Epithelial cell of proximal tubule (primary cell): ENCODE measurements around the gene ABAT. TPM values are rescaled to one million over a fixed set of nuclear protein-coding genes. Genes with fewer than 3 reads are reported as not detected.
A peak's percentile ranks its signal among the peaks of the same experiment; 100 is the strongest.

Experiments used
- DNase-seq: peaks from one replicate; pipeline ENCODE4 v3.0.0-alpha.2; 2011; ENCODE audit warnings: low read depth
- H3K4me3 ChIP-seq: 2 replicates; pipeline ENCODE4 v1.5.1; 2011; ENCODE audit warnings: low read depth, mild to moderate bottlenecking, low read length
- total RNA-seq: library from RNA; depleted of rRNA; stranded (reverse); fragments of >200 nt; gene quantifications from 2 replicates; pipeline ENCODE4 v1.2.3, GENCODE V29; 2015
- TF ChIP-seq, protein P1 (sequence below): conservative IDR thresholded peaks from 2 replicates; pipeline ENCODE4 v1.5.1; 2012; ENCODE audit warnings: low read depth, mild to moderate bottlenecking, low read length

The ABAT gene
- total RNA-seq, 1 donor from 2014 or later: 3.9 TPM

DNA sequence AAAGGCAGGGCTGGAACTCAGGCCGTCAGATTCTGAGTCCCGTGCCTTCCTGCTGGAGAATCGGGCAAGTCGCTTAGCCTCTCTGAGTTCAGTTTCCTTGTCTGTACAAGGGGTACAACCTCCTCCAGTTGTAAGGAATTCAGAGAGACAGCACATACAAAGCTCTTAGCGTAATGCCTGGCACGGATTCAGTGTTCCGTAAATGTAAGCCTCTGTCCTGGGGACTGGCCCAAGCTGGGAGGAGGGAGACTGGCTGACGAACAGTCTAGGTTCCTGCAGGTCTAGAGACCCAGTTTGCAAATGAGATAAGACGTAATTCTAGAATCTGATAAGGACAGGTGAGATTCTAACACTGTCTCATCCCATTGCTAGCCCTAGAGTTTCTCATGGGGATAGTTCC, 43.0 kb upstream of the ABAT start:
- H3K4me3 ChIP-seq: no peak overlapping the region
- TF ChIP-seq, protein P1, sequence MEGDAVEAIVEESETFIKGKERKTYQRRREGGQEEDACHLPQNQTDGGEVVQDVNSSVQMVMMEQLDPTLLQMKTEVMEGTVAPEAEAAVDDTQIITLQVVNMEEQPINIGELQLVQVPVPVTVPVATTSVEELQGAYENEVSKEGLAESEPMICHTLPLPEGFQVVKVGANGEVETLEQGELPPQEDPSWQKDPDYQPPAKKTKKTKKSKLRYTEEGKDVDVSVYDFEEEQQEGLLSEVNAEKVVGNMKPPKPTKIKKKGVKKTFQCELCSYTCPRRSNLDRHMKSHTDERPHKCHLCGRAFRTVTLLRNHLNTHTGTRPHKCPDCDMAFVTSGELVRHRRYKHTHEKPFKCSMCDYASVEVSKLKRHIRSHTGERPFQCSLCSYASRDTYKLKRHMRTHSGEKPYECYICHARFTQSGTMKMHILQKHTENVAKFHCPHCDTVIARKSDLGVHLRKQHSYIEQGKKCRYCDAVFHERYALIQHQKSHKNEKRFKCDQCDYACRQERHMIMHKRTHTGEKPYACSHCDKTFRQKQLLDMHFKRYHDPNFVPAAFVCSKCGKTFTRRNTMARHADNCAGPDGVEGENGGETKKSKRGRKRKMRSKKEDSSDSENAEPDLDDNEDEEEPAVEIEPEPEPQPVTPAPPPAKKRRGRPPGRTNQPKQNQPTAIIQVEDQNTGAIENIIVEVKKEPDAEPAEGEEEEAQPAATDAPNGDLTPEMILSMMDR: no peak
- no peak for DNase-seq

DNA sequence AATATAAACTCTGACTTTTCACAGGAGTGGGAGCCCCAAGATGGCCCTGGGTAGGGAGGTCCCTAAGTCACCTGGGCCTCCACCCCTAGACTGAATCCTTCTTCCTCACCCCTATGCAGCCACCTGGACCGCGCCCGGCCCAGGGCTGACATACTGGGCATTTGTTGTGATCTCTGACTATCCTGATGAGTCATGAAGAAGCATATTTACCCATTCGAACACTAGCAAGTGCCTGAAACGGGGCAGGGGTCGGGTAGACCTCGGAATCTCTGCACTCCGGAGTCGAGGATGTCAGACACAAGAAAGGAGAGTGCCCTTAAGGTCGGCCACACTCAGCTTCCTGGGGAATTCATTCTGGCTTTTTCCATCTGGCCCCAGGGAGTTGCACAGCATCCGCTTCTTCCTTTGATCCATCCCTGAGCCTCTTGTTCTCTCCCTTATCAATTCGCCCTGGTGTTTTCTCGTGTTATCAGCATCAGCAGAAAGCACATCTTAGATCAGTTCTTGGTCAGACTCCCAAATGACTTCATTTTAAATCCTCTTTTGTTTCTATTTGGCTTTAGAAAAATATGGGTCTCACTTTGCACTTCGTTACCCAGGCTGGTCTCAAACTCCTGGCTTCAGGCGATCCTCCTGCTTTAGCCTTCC, 42.5 kb upstream of the ABAT start:
- TF ChIP-seq, protein P1: no peak
- DNase-seq: no peak
- no peak overlapping the region for H3K4me3 ChIP-seq

DNA sequence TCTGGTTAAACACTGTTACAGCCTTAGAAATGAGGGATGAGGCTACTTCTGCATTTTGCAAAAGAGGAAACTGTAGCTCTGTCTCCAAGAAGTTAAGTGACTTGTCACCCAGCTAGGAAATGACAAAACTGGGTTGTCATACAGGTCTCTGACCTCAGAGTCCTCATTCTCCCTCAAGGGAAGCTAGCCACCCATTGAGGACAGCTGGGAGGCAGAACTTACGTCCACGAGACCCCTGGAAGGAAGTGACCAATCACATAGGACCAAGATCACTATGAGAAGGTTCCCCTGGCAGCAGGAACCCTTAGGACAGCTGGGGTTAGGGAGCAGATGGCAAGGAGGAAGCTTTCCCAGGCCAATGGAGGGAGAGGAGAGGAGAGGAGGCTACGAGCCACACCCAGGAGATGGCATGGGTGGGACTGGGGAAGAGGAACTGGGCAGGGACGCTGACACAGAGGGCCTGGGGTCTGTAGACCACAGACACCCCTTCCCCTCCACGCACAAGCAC, 41.7 kb upstream of the ABAT start:
- TF ChIP-seq, protein P1: no peak
- H3K4me3 ChIP-seq: no peak overlapping the region
- no peak for DNase-seq

DNA sequence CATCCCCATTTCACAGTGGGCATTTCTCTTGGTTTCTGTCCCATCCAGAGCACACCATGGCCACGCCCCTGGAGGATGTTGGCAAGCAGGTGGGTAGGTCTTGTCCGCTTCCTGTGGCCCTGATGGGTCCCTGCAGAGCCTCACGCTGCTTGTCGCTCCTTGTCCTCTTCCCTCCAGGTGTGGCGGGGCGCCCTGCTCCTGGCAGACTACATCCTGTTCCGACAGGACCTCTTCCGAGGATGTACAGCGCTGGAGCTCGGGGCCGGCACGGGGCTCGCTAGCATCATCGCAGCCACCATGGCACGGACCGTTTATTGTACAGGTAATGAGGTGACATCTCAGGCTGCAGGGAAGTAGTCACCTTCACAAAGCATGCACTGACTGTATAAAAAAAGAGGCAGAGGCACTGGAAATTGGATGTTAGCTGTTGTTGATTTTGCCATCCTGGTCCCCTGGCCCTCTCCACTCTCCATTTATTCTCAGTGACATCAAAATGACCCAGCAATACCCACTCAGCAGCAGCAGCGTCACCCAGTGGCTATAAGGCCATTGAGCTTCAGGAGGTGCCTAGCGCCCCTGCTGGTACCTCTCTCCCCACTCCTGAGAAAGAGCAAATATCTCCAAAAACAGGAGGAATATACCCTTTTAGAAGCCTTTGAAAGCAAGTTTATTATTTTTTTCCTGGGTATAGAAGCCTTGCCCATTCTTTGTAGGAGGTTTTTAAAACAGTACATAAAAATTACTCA, 39.3 kb upstream of the ABAT start:
- TF ChIP-seq, protein P1: peak; percentile 51
- H3K4me3 ChIP-seq: no peak overlapping the region
- DNase-seq: no peak

DNA sequence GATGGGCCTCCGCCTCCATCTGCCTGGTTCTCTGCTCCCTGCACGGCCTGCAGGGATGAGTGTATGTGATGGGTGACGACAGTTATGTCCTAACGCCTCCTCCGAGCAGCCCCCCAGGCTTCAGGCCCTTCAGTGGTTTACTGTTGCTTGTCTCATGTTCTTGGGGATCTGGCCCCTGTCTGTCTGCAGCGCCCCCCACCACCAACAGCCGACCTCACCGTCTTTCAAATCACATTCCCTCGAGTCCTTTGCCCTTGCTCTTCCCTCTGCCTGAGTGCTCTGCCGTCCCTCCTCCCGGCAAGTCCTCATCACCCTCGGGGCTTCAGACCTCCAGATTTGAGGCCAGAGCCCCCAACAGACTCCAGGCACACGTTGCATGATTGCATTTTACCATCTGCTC, 34.7 kb upstream of the ABAT start:
- TF ChIP-seq, protein P1: no peak
- no peak for DNase-seq
- H3K4me3 ChIP-seq: no peak overlapping the region

DNA sequence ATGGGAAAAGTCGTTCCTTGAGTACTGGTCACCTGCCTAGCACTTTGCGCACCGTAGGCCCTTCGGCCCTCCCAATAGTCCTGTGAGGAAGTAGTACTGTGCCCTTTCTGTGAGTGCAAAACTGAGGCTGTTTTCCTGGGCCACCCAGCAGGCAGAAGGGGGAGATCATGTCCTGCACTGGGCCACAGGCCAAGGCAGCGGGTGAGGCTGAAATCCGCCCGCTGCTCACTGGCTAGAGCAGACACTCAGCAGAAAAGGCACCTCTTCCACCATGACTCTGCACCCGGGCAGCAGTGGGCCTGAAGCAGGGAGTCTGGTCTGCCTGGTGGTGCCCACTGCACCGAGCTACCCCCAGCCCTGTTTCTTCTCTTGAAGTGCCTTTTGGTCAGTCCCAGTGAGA, 32.7 kb upstream of the ABAT start:
- TF ChIP-seq, protein P1: no peak
- H3K4me3 ChIP-seq: no peak overlapping the region
- no peak for DNase-seq
